Mononuclear cell (primary cell): ENCODE measurements around the gene SLC12A8. TPM values are rescaled to one million over a fixed set of nuclear protein-coding genes. Genes with fewer than 3 reads are reported as not detected.

ENCODE experiments used
- H3K27me3 ChIP-seq: 2 replicates; pipeline ENCODE4 v1.6.0; 2011; ENCODE audit warnings: low read length, control low read depth; ENCODE audit not compliant: insufficient read depth
- H3K4me1 ChIP-seq: 2 replicates; pipeline ENCODE4 v1.5.1; 2011; ENCODE audit warnings: mild to moderate bottlenecking, low read length, control low read depth; ENCODE audit not compliant: insufficient read depth
- H3K4me3 ChIP-seq: 2 replicates; pipeline ENCODE4 v1.5.1; 2011; ENCODE audit warnings: mild to moderate bottlenecking, low read length, moderate library complexity
- H3K9me3 ChIP-seq: 2 replicates; pipeline ENCODE4 v1.5.1; 2011; ENCODE audit warnings: low read depth, mild to moderate bottlenecking, control low read depth, low read length
- total RNA-seq: library from RNA; depleted of rRNA; stranded (reverse); fragments of >200 nt; gene quantifications from one replicate; pipeline ENCODE4 v1.2.3, GENCODE V29; 2012

Gene SLC12A8, protein sequence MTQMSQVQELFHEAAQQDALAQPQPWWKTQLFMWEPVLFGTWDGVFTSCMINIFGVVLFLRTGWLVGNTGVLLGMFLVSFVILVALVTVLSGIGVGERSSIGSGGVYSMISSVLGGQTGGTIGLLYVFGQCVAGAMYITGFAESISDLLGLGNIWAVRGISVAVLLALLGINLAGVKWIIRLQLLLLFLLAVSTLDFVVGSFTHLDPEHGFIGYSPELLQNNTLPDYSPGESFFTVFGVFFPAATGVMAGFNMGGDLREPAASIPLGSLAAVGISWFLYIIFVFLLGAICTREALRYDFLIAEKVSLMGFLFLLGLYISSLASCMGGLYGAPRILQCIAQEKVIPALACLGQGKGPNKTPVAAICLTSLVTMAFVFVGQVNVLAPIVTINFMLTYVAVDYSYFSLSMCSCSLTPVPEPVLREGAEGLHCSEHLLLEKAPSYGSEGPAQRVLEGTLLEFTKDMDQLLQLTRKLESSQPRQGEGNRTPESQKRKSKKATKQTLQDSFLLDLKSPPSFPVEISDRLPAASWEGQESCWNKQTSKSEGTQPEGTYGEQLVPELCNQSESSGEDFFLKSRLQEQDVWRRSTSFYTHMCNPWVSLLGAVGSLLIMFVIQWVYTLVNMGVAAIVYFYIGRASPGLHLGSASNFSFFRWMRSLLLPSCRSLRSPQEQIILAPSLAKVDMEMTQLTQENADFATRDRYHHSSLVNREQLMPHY
- total RNA-seq = not detected

DNA sequence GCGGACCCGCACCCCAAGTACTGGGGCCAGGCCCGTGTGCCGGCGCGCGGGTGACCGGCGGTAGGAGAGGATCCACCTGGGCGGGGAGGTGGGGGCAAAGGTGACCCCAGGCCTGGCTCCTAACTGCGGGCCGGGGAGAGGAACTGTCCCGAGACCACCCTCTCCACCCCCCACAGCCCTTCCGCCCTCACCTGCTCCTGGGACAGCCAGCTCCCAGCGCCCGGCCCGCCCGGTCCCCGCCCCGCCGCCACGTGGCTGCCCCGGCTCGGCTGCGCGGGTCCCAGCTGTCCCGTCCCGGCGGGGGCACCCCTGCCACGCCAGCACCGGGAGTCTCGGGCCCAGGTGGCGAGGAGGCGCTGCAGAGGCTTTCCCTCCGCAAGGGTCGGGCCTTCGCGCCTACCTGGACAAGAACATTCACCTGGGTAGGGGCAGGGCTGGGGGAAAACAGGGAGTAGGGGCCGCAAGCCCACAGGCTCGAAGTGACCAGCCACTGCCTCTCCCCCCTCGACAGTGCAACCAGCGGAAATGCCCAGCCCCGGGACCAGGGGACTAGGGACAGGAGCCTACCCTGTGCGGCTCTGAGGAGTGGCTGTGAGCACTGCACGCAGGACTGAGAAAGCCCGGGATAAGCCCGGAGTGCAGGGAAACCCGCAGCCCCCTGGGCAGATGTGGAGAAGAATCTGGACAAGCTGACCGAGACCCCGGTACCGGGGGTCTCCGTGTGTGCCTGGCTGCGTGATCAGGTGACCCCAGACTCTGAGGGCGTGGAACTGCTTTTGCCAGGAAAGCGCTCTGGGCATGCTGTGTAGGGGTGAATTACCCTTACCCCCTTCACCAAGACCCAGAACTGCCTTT is at the start of gene SLC12A8:
SLC12A8 (minus strand) TSS at position 240 of the 855 bp plus-strand sequence. CDS start 1,399 bp downstream, outside the sequence.
- H3K4me1 ChIP-seq = peaks cover 5% of the 10 kb centered on the region
- H3K4me3 ChIP-seq = no peak within 1 kb of the TSS
- H3K9me3 ChIP-seq = no peaks in the 10 kb centered on the region
- peaks cover 53% of the 10 kb centered on the region for H3K27me3 ChIP-seq

DNA sequence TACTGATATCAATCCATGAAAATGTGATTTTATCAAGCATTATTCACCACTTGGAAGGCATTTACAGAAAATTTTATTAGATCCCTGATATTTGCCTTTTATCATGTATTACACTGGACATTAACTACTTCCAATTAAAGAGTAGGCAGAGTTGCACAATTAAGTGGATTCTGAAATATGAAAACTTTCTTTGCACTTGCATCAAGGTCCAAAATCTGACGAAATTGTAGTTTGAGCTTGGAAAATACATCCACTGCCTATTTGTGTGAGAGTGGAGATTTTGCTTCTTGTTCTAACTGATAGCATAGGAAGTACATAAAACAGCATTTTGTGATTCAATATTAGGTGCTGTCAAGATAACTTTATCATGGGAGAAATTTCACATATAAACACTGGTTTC is 49.6 kb upstream of the SLC12A8 start:
- Histone ChIP-seq H3K4me3 (no peak overlapping the region), H3K4me1 (peaks cover 6% of the 10 kb centered on the region), H3K27me3 (no peaks in the 10 kb centered on the region), H3K9me3 (no peaks in the 10 kb centered on the region)

DNA sequence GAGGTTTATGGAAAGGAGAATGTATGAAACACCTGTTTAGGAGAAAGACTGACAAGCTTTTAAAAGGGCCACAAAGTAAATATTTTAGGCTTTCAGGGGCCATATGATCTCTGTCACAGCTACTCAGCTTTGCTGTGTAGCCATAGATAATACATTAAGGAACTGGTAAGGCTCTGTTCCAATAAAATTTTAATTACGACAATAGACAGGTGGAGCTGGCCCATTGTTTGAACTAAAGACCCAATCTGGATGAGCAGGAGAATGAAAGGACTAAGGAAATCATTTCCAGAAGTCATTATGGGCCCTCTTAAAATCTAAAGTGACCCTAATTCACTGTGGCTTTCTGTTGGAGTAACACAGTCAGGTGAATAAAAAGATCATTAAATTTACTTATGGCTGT is 48.5 kb upstream of the SLC12A8 start:
- H3K27me3 ChIP-seq = no peaks in the 10 kb centered on the region
- no peak overlapping the region for H3K4me3 ChIP-seq
- H3K4me1 ChIP-seq = peaks cover 8% of the 10 kb centered on the region
- no peaks in the 10 kb centered on the region for H3K9me3 ChIP-seq

DNA sequence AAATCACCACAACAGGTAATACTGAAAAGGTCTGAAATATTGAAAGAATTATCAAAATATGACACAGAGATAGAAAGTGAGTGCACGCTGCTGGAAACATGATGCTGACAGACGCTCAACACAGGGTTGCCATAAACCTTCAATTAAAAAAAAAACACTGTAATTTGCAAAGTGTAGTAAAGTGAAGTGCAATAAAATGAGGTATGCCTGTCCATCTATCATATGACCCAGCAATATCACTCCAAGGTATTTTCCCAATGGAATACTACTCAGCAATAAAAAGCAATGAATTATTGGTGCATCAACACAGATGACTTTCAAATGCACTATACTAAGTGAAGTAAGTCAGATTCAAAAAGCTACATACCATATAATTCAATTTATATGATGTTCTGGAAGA is 47.6 kb upstream of the SLC12A8 start:
- Histone ChIP-seq H3K4me1 (peaks cover 8% of the 10 kb centered on the region), H3K4me3 (no peak overlapping the region), H3K27me3 (no peaks in the 10 kb centered on the region), H3K9me3 (no peaks in the 10 kb centered on the region)

- Histone ChIP-seq H3K4me1 (peaks cover 8% of the 10 kb centered on the region), H3K27me3 (no peaks in the 10 kb centered on the region), H3K4me3 (no peak overlapping the region), H3K9me3 (no peaks in the 10 kb centered on the region)
These were observed 45.0 kb upstream of the SLC12A8 start for GRCh38 chr3:125257536-125257935.

DNA sequence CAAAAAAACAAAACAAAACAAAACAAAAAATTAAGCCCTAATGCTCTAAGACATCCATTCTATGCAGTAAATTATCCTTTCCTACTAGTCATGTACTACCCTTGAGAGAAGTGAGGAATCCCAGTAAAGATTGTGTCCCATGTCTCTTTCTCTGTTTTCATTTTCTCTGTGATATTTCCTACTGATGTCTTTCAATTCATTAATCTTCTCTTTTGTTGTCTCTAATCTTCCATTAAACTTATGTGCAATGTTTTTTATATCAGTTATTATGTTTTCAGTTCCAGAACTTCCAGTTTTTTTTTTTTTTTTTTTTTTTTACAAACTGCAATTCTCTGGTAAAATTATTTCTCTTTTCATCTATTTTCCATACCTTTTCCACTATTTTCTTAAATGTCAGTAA is 44.1 kb upstream of the SLC12A8 start:
- Histone ChIP-seq H3K9me3 (no peaks in the 10 kb centered on the region), H3K4me1 (peaks cover 8% of the 10 kb centered on the region), H3K4me3 (no peak overlapping the region), H3K27me3 (no peaks in the 10 kb centered on the region)

DNA sequence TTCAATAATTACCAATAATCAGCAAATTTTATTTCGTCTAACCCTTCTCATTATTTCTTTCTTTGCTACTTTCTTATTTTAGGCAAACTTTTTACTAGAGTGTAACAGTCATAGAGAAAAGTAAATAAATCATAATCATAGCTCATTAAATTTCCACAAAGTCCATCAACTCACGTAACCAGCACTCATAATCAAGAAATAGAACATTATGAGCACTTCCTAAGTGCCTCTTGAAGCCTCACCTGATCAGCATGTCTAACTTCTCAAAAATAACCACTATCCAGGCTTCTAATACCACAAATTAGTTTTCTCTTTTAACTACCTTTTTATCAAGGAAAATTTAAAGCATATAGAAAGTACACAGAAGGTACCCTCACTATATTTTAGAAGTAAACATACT is 38.4 kb upstream of the SLC12A8 start:
- Histone ChIP-seq H3K4me3 (no peak overlapping the region), H3K27me3 (no peaks in the 10 kb centered on the region), H3K4me1 (no peaks in the 10 kb centered on the region)

DNA sequence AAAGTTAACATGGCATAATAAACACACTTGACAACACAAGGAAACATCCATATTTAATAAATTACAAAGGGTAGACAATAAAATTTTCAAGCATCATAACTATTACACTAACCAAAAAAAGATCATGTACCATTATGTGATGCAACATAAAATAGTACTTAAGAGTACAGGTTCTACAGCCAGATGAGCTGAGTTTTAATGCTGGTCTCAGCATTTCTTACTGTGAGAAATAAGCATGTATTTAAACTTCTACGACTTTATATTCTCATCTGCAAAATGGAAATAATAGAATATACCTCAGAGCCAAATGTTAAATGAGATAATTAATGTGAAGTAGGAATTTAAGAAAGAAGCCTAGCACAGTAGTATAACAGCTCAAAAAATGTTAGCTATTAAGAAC is 33.7 kb upstream of the SLC12A8 start:
- Histone ChIP-seq H3K27me3 (no peaks in the 10 kb centered on the region), H3K4me3 (no peak overlapping the region), H3K9me3 (no peaks in the 10 kb centered on the region), H3K4me1 (peaks cover under 1% of the 10 kb centered on the region)

More for the DNA sequence above, 38.4 kb upstream of the SLC12A8 start:
- H3K9me3 ChIP-seq = no peaks in the 10 kb centered on the region

GRCh38 chr3:125245521-125245920 is 33.0 kb upstream of the SLC12A8 start:
- peaks cover 5% of the 10 kb centered on the region for H3K4me1 ChIP-seq
- no peak overlapping the region for H3K4me3 ChIP-seq
- no peaks in the 10 kb centered on the region for H3K9me3 ChIP-seq
- H3K27me3 ChIP-seq = no peaks in the 10 kb centered on the region

- Histone ChIP-seq H3K4me1 (peaks cover 10% of the 10 kb centered on the region), H3K4me3 (no peak overlapping the region), H3K9me3 (no peaks in the 10 kb centered on the region), H3K27me3 (no peaks in the 10 kb centered on the region)
These were observed 27.9 kb upstream of the SLC12A8 start for GRCh38 chr3:125240496-125240895.

GRCh38 chr3:125239266-125239665 is 26.7 kb upstream of the SLC12A8 start:
- H3K9me3 ChIP-seq = no peaks in the 10 kb centered on the region
- H3K4me1 ChIP-seq = peaks cover 10% of the 10 kb centered on the region
- H3K27me3 ChIP-seq = no peaks in the 10 kb centered on the region
- H3K4me3 ChIP-seq = no peak overlapping the region

- H3K4me1 ChIP-seq = peaks cover 10% of the 10 kb centered on the region
- H3K4me3 ChIP-seq = no peak overlapping the region
- no peaks in the 10 kb centered on the region for H3K27me3 ChIP-seq
- no peaks in the 10 kb centered on the region for H3K9me3 ChIP-seq
These were observed 26.2 kb upstream of the SLC12A8 start for GRCh38 chr3:125238759-125239158.

DNA sequence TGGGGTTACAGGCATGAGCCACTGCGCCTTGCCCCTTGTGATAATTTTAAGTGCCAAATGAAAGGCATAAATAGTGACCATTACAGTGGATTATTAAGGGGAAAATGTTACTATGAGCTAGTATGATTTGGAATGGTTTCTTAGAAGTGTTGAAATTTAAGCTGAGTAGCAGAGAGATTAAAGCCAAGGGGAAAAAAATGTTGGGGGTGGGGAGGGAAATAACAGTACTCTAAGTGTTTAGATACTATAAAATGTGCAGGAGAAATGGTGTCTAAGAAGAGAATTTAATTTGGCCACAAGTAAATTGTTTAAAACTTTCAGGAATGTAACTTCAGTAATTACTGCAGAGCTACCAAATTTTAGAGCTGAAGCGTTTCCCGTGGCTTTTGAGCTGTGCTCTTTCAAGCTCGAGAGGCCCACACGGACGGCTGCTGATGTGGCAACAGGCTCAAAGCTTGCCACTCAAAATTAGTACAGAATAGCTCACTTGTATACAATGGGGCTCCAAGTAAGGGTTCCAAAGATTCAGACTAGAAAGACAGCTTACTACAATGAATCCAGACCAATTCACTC is 23.9 kb upstream of the SLC12A8 start:
- no peaks in the 10 kb centered on the region for H3K9me3 ChIP-seq
- no peaks in the 10 kb centered on the region for H3K27me3 ChIP-seq
- peaks cover 10% of the 10 kb centered on the region for H3K4me1 ChIP-seq

DNA sequence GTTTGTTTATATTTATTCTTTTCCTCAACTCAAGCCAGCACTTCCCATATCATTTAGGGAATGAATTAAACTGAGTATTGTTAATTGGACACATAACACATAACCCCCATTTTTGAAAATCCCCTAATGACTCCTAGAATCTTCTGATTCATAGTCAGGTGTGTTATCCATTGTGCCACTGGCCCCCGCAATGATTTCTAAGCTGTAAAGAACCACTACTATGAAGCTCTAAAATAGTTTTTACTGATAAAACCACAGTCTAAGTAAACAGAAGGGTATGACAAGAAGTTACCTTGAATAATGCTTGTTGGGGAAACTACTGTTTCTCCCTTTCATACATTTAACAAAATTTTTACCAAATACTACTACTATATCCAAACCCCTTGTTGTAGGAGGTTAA is 22.3 kb upstream of the SLC12A8 start:
- H3K4me1 ChIP-seq = no peaks in the 10 kb centered on the region
- no peaks in the 10 kb centered on the region for H3K9me3 ChIP-seq
- H3K4me3 ChIP-seq = no peak overlapping the region
- H3K27me3 ChIP-seq = no peaks in the 10 kb centered on the region

More for the DNA sequence above, 23.9 kb upstream of the SLC12A8 start:
- H3K4me3 ChIP-seq = no peak overlapping the region

- H3K9me3 ChIP-seq = no peaks in the 10 kb centered on the region
- no peak overlapping the region for H3K4me3 ChIP-seq
- H3K4me1 ChIP-seq = no peaks in the 10 kb centered on the region
- no peaks in the 10 kb centered on the region for H3K27me3 ChIP-seq
These were observed 19.9 kb upstream of the SLC12A8 start for GRCh38 chr3:125232401-125232800.
